Psoas muscle (tissue), 8 donors: Measurements from ENCODE around the gene STRIP2. TPM values are rescaled to one million over a fixed set of nuclear protein-coding genes. Genes with fewer than 3 reads are reported as not detected.
"Not testable (repeated sequence)": the region's sequence is repeated elsewhere in the genome, so short reads cannot be mapped to it uniquely, and the experiment has no call there.

ENCODE experiments used
- ATAC-seq, 4 donors: fragments of 200-7000 bp; cut with Tn5 transposase; one replicate each; pipeline ENCODE4 v1.9.1; 2020; ENCODE audit warnings: moderate library complexity in 3 of 4, mild to moderate bottlenecking in 2 of 4
- DNase-seq, 2 donors: peaks; one replicate each; pipeline ENCODE4 v3.0.0-alpha.2; 2020
- H3K27ac ChIP-seq: fragments of 200-600 bp; one replicate; pipeline ENCODE4 v1.8.0; 2022
- H3K27me3 ChIP-seq, 3 donors: fragments of 200-600 bp in 1 of 3; one replicate each; pipeline versions ENCODE4 v1.6.1 to v1.8.0; 2013 to 2022; ENCODE audit warnings: low read length in 2 of 3, mild to moderate bottlenecking in 2 of 3, moderate library complexity in 1 of 3; ENCODE audit not compliant: insufficient read depth in 3 of 3
- H3K36me3 ChIP-seq, 2 donors: fragments of 200-600 bp in 1 of 2; one replicate each; pipeline versions ENCODE4 v1.6.1 to v1.8.0; 2013 to 2022; ENCODE audit warnings: low read depth in 1 of 2, mild to moderate bottlenecking in 1 of 2, moderate library complexity in 1 of 2; ENCODE audit not compliant: insufficient read depth in 1 of 2
- H3K4me1 ChIP-seq: fragments of 200-600 bp; one replicate; pipeline ENCODE4 v1.8.0; 2022
- H3K4me3 ChIP-seq: fragments of 200-600 bp; one replicate; pipeline ENCODE4 v1.8.0; 2022; ENCODE audit warnings: mild to moderate bottlenecking
- H3K9me3 ChIP-seq: fragments of 200-600 bp; one replicate; pipeline ENCODE4 v1.8.0; 2022
- CTCF ChIP-seq: fragments of 200-600 bp; IDR thresholded peaks from one replicate; pipeline ENCODE4 v1.8.0; 2022; ENCODE audit warnings: antibody characterized with exemption
- WGBS, 3 donors: extraction: QIAGEN DNeasy Blood & Tissue Kit; methylation state at CpG; one replicate each; pipeline versions ENCODE4 v1.1.6 to v1.1.7; 2013; 5-methylcytosine and 5-hydroxymethylcytosine counted together
- intact Hi-C, 2 donors: fragments of 100-400 bp; cut with DNase I; formaldehyde crosslinking; loops; one replicate each; pipeline versions ENCODE4 v1.11.0 to v1.14.2; 2022
- polyA plus RNA-seq, 3 donors: library from polyadenylated mRNA; stranded (reverse); fragments of 200-250 nt; gene quantifications; one replicate each; pipeline ENCODE4 v1.2.3, GENCODE V29; 2013
- total RNA-seq, 4 donors: library from RNA; stranded (reverse); fragmentation: NEBNext Ultra II Directional in 2 of 4; extraction: Animal tissue kit (Norgen Biotek cat#: 25700) in 2 of 4; gene quantifications; one replicate each; pipeline versions ENCODE4 v1.2.1 to v1.2.4, GENCODE V29; 2021 to 2023
- donor health status: healthy with polysubstance abuse.
- donor health status: DM: no; HTN: no; CAD: no; lungs with moderate emphysema.
- donor health status: Bipolar disorder and iron deficiency.
- donor health status: healthy.
- donor health status: DM: yes; HTN: yes; CAD: no.
- donor health status: DM: no; HTN: no; CAD: no.
- donor health status: DM: no; HTN: no; CAD: no.
- donor health status: DM: yes; HTN: yes; CAD: no.

The STRIP2 gene
- total and polyA plus RNA-seq, 7 donors: 14.5 to 94.4 (median 46.6) TPM

DNA sequence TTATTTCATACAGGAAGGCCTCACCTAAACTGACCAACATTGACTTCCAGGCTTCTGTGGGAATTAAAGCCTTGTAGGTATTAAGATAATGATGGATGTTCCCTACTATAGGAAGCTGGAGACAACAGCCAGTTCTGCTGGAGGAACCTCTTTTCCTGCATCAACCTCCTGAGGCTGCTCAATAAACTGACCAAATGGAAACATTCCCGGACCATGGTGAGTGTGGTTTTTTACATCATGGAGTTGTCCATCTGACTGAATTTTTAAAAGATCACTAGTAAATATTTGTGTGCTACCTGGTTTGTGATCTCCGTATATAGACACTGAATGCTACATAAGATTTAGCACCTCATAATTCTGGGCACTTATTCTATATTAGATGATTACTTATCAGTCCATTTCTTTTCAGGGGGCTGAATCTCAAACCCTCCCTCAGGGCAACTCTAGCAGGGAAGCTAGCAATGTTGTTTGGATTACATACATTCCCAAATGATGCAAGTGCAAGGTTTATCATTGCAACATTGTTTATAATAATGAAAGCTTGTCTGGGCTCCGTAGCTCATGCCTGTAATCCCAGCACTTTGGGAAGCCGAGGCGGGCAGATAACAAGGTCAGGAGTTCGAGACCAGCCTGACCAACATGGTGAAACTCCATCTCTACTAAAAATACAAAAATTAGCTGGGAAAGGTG lies 46.6 kb downstream of the STRIP2 start:
- DNase-seq (no peak), ATAC-seq (no peak)
- WGBS, 3 donors: 90 to 99% (median 97%) methylated on average over 6 of the region's 6 CpGs
- Histone ChIP-seq H3K36me3 (peaks cover 4 to 65% of the 10 kb centered on the region in 2 donors), H3K4me3 (no peak overlapping the region), H3K9me3 (no peaks in the 10 kb centered on the region), H3K4me1 (no peaks in the 10 kb centered on the region), H3K27ac (no peak overlapping the region), H3K27me3 (no peaks in the 10 kb centered on the region)
- intact Hi-C loops: no loop called here
- no peak for TF ChIP-seq CTCF

GRCh38 chr7:129481376-129481775 lies 47.1 kb downstream of the STRIP2 start:
- DNase-seq, intact Hi-C loops: not testable (repeated sequence)

DNA sequence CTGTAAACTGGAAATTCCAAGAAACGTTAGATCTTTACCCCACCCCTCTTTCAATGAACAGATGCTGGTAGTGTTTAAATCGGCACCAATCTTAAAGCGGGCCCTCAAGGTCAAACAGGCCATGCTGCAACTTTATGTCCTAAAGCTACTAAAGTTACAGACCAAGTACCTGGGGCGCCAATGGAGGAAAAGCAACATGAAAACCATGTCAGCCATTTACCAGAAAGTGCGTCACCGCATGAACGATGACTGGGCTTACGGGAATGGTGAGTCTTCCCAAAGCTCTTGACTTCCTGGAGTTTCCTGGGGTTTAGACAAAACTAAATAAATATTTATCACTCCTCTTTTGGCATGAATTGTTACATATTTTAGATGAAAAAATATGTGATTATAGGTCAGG lies 48.5 kb downstream of the STRIP2 start:
- Histone ChIP-seq H3K4me1 (no peaks in the 10 kb centered on the region), H3K27me3 (no peaks in the 10 kb centered on the region), H3K4me3 (no peak overlapping the region), H3K9me3 (no peaks in the 10 kb centered on the region), H3K36me3 (peaks cover 6 to 75% of the 10 kb centered on the region in 2 donors), H3K27ac (no peak overlapping the region)
- intact Hi-C loops: no loop called here
- TF ChIP-seq CTCF: no peak
- ATAC-seq (no peak), DNase-seq (no peak)
- WGBS, 3 donors: 88 to 89% (median 89%) methylated on average over 8 of the region's 8 CpGs

More at GRCh38 chr7:129481376-129481775, 47.1 kb downstream of the STRIP2 start:
- not testable (repeated sequence) for ATAC-seq, H3K27me3 ChIP-seq, H3K27ac ChIP-seq, H3K4me1 ChIP-seq, H3K9me3 ChIP-seq, H3K4me3 ChIP-seq
- H3K36me3 ChIP-seq: peaks cover 4 to 70% of the 10 kb centered on the region in 2 donors
- 96 to 99% (median 98%) methylated on average over 6 of the region's 6 CpGs for WGBS, 3 donors

DNA sequence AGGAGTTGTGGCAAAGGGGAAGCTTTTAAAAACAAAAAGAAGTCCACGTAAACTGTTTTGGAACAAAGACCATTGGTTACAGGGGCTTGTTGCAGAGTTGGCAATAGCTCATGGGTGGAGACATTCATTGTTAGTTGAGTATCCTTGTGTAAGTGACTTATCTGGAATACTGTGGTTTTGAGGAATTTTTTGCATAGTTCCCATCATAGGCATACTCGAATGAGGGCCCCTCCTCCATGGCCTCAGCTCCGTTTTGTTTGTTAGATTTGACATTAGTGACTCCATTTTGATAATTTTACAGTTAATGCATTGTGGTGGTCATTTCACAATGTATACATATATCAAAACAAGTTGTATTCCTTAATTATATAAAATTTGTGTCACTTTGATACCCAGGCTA lies 55.3 kb downstream of the STRIP2 start:
- no peak for ATAC-seq
- DNase-seq: no peak
- no peak for TF ChIP-seq CTCF
- 73 to 97% (median 86%) methylated on average over 3 of the region's 3 CpGs for WGBS, 3 donors
- intact Hi-C loops: no loop called here
- Histone ChIP-seq H3K36me3 (peaks cover 9 to 63% of the 10 kb centered on the region in 2 donors), H3K27me3 (no peaks in the 10 kb centered on the region), H3K27ac (no peak overlapping the region), H3K4me1 (no peaks in the 10 kb centered on the region), H3K4me3 (no peak overlapping the region), H3K9me3 (no peaks in the 10 kb centered on the region)

- H3K36me3 ChIP-seq: peaks cover 7 to 38% of the 10 kb centered on the region in 2 donors
- no peak overlapping the region for H3K4me3 ChIP-seq
- intact Hi-C loops: loop anchor here in 1 of 2 donors (10.0 kb wide), 1 partner anchor 142 kb away; no protein-coding TSS in a partner anchor
- DNase-seq (no peak), ATAC-seq (no peak)
- H3K4me1 ChIP-seq: no peaks in the 10 kb centered on the region
- WGBS, 3 donors: 84 to 90% (median 85%) methylated on average over 2 of the region's 2 CpGs
- TF ChIP-seq CTCF: no peak
- no peaks in the 10 kb centered on the region for H3K27me3 ChIP-seq
- no peak overlapping the region for H3K27ac ChIP-seq
- no peaks in the 10 kb centered on the region for H3K9me3 ChIP-seq
Observed at GRCh38 chr7:129492391-129492790, 58.2 kb downstream of the STRIP2 start.
